Hepatocyte (in vitro differentiated cells): Measurements from ENCODE around the gene KCNJ3. TPM values are rescaled to one million over a fixed set of nuclear protein-coding genes. Genes with fewer than 3 reads are reported as not detected.

ENCODE experiments used
- DNase-seq: peaks from one replicate; pipeline ENCODE4 v3.0.0-alpha.2; 2016; ENCODE audit warnings: low spot score
- H2AFZ ChIP-seq: fragments of 200-600 bp; sonication (generic); 2 replicates; pipeline ENCODE4 v1.6.0; 2016; ENCODE audit warnings: antibody characterized with exemption, mild to moderate bottlenecking
- H3K27ac ChIP-seq: fragments of 200-600 bp; sonication (generic); 2 replicates; pipeline ENCODE4 v1.5.1; 2016; ENCODE audit warnings: mild to moderate bottlenecking
- H3K27me3 ChIP-seq: fragments of 200-600 bp; sonication (generic); 2 replicates; pipeline ENCODE4 v1.6.1; 2016
- H3K36me3 ChIP-seq: fragments of 200-600 bp; sonication (generic); replicated peaks from 2 replicates; pipeline ENCODE4 v1.5.1; 2016; ENCODE audit warnings: low read depth; ENCODE audit not compliant: insufficient read depth
- H3K4me1 ChIP-seq: fragments of 200-600 bp; sonication (generic); 2 replicates; pipeline ENCODE4 v1.5.1; 2016; ENCODE audit warnings: mild to moderate bottlenecking, moderate library complexity; ENCODE audit not compliant: insufficient read depth
- H3K4me2 ChIP-seq: fragments of 200-600 bp; sonication (generic); 2 replicates; pipeline ENCODE4 v1.6.0; 2016
- H3K4me3 ChIP-seq: fragments of 200-600 bp; sonication (generic); 2 replicates; pipeline ENCODE4 v1.5.1; 2016; ENCODE audit warnings: mild to moderate bottlenecking
- H3K79me2 ChIP-seq: fragments of 200-600 bp; sonication (generic); 2 replicates; pipeline ENCODE4 v1.6.0; 2017; ENCODE audit warnings: mild to moderate bottlenecking
- H3K9me2 ChIP-seq: fragments of 200-600 bp; sonication (generic); replicated peaks from 2 replicates; pipeline ENCODE4 v1.6.0; 2017; ENCODE audit warnings: mild to moderate bottlenecking; ENCODE audit not compliant: insufficient read depth
- H3K9me3 ChIP-seq: fragments of 200-600 bp; sonication (generic); 2 replicates; pipeline ENCODE4 v1.5.1; 2016; ENCODE audit warnings: low read depth, mild to moderate bottlenecking
- H4K20me1 ChIP-seq: fragments of 200-600 bp; sonication (generic); 2 replicates; pipeline ENCODE4 v1.6.0; 2016; ENCODE audit warnings: mild to moderate bottlenecking; ENCODE audit not compliant: insufficient read depth, poor library complexity, severe bottlenecking
- EZH2 ChIP-seq: fragments of 200-600 bp; sonication (generic); IDR thresholded peaks from 2 replicates; pipeline ENCODE4 v1.6.1; 2016; ENCODE audit warnings: antibody characterized with exemption, mild to moderate bottlenecking, borderline replicate concordance
- EZH2phosphoT487 ChIP-seq: fragments of 200-600 bp; sonication (generic); IDR thresholded peaks from one replicate; pipeline ENCODE4 v1.6.1; 2018; ENCODE audit warnings: antibody characterized with exemption, mild to moderate bottlenecking, low read depth, moderate library complexity; ENCODE audit not compliant: unreplicated experiment, severe bottlenecking
- WGBS: methylation state at CpG from one replicate; pipeline ENCODE4 v1.1.6; 2016; ENCODE audit warnings: low lambda C conversion rate; ENCODE audit errors: missing lambda C conversion rate; 5-methylcytosine and 5-hydroxymethylcytosine counted together
- polyA plus RNA-seq: library from polyadenylated mRNA; unstranded; fragments of >200 nt; fragmentation: Nextera tagmentation; extraction: Ambion mirVana; gene quantifications from 2 replicates; pipeline ENCODE4 v1.2.1, GENCODE V29; 2016
- total RNA-seq: library from RNA; depleted of rRNA; stranded (reverse); fragments of >200 nt; gene quantifications from 2 replicates; pipeline ENCODE4 v1.2.3, GENCODE V29; 2014
- TF ChIP-seq, protein P1 (sequence below): fragments of 200-600 bp; sonication (generic); IDR thresholded peaks from 2 replicates; pipeline ENCODE4 v1.5.1; 2016; ENCODE audit warnings: antibody characterized with exemption, mild to moderate bottlenecking; ENCODE audit not compliant: poor library complexity

KCNJ3 gene
- total and polyA plus RNA-seq, 2 experiments from 2014 or later: 0.04 to 3.0 TPM

DNA sequence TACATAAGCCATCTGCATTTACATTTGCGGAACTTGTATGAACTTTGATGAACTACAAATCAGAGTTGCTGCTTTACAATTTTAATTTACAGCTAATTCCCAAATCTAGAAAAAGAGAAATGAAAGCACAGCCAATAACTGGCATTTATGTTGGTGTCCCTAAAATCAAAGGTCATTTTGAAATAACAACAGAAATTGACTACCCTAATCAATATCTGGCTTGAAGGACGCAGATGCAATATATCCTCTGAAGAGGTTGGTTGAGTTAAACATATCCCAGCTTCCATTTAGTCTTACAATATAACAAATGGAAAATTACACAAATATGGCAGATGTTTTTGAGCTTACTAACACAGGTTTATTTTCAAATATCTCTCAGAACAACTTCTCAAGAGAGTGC is 177.5 kb downstream of the KCNJ3 start:
- no peak for TF ChIP-seq EZH2phosphoT487

DNA sequence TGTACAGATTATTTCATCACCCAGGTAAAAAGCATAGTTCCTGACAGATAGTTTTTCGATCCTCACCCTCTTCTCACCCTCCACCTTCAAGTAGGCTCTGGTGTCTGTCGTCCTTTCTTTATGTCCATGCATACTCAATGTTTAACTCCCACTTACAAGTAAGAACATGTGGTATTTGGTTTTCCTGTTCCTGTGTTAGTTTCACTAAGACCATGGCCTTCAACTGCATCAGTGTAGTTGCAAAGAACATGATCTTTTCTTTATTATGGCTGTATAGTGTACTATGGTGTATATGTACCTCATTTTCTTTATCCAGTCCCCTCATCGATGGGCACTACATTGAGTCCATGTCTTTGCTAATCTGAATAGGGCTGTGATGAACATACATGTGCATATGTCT is 184.2 kb downstream of the KCNJ3 start:
- 86% methylated on average over 3 of the region's 3 CpGs for WGBS
- H3K36me3 ChIP-seq: no peaks in the 10 kb centered on the region
- no peak for DNase-seq
- no peaks in the 10 kb centered on the region for H3K9me3 ChIP-seq
- H4K20me1 ChIP-seq: no peaks in the 10 kb centered on the region
- no peak overlapping the region for H3K27ac ChIP-seq
- H3K4me3 ChIP-seq: no peak overlapping the region
- H3K27me3 ChIP-seq: no peaks in the 10 kb centered on the region
- H3K79me2 ChIP-seq: no peaks in the 10 kb centered on the region
- no peak overlapping the region for H3K4me2 ChIP-seq
- H3K4me1 ChIP-seq: no peaks in the 10 kb centered on the region
- TF ChIP-seq EZH2: no peak
- no peaks in the 10 kb centered on the region for H3K9me2 ChIP-seq
- no peak overlapping the region for H2AFZ ChIP-seq

More for the DNA sequence above, 177.5 kb downstream of the KCNJ3 start:
- H4K20me1 ChIP-seq: no peaks in the 10 kb centered on the region
- no peaks in the 10 kb centered on the region for H3K4me1 ChIP-seq
- no peak overlapping the region for H3K4me3 ChIP-seq
- no peaks in the 10 kb centered on the region for H3K9me2 ChIP-seq
- H3K9me3 ChIP-seq: no peaks in the 10 kb centered on the region
- H3K36me3 ChIP-seq: no peaks in the 10 kb centered on the region
- H3K79me2 ChIP-seq: no peaks in the 10 kb centered on the region
- no peaks in the 10 kb centered on the region for H3K27me3 ChIP-seq
- no peak overlapping the region for H2AFZ ChIP-seq
- DNase-seq: no peak
- no peak overlapping the region for H3K4me2 ChIP-seq
- 91% methylated on average over 2 of the region's 2 CpGs for WGBS
- no peak overlapping the region for H3K27ac ChIP-seq

DNA sequence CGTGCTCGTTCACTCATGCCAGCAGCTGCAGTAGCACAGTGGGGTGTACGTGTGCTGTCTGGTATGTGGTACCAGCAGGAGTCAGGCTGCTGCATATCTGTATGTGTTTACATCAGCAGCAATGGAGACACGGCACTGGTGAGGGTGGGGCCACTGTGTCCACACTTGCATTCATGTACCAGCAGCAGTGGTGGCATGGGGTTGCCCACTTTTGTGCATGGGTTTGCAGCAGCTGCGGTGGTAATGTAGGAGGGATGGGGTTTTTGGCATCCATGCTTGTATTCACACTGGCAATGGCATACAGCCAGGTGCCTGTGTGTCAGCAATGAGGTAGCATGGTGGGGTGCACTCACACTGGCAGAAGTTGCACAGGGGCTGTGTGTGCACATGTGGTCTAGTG is 187.8 kb downstream of the KCNJ3 start:
- Histone ChIP-seq H3K27me3 (no peaks in the 10 kb centered on the region), H3K9me3 (no peaks in the 10 kb centered on the region), H4K20me1 (no peaks in the 10 kb centered on the region), H3K4me2 (no peak overlapping the region), H3K79me2 (no peaks in the 10 kb centered on the region), H3K9me2 (no peaks in the 10 kb centered on the region), H3K4me3 (no peak overlapping the region), H2AFZ (no peak overlapping the region), H3K4me1 (no peaks in the 10 kb centered on the region), H3K36me3 (no peaks in the 10 kb centered on the region), H3K27ac (no peak overlapping the region)
- no peak for DNase-seq
- TF ChIP-seq EZH2: no peak
- TF ChIP-seq, protein P1, sequence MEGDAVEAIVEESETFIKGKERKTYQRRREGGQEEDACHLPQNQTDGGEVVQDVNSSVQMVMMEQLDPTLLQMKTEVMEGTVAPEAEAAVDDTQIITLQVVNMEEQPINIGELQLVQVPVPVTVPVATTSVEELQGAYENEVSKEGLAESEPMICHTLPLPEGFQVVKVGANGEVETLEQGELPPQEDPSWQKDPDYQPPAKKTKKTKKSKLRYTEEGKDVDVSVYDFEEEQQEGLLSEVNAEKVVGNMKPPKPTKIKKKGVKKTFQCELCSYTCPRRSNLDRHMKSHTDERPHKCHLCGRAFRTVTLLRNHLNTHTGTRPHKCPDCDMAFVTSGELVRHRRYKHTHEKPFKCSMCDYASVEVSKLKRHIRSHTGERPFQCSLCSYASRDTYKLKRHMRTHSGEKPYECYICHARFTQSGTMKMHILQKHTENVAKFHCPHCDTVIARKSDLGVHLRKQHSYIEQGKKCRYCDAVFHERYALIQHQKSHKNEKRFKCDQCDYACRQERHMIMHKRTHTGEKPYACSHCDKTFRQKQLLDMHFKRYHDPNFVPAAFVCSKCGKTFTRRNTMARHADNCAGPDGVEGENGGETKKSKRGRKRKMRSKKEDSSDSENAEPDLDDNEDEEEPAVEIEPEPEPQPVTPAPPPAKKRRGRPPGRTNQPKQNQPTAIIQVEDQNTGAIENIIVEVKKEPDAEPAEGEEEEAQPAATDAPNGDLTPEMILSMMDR: no peak
- no peak for TF ChIP-seq EZH2phosphoT487
- WGBS: 88% methylated on average over 5 of the region's 5 CpGs

DNA sequence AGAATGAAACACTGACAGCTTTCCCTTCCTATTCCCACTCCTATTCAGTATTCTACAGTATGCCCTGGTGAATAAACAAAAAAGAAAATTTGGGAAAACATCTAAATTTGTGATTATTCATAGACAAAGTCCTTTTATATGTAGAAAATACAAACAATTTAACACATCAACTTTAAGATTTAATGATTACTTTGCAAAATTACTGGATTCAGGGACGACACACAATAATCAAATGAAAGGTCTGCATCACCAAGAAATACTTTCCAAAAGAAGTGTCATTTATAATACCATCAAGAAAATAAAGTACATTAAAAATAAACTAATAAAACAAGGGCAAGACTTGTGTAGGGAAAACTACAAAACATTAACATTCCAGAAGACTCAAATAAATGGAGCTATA is 199.8 kb downstream of the KCNJ3 start:
- Histone ChIP-seq H3K27me3 (no peaks in the 10 kb centered on the region), H3K27ac (no peak overlapping the region), H3K4me3 (no peak overlapping the region), H3K36me3 (no peaks in the 10 kb centered on the region), H3K79me2 (no peaks in the 10 kb centered on the region), H4K20me1 (no peaks in the 10 kb centered on the region), H3K4me1 (no peaks in the 10 kb centered on the region), H3K9me3 (no peaks in the 10 kb centered on the region), H2AFZ (no peak overlapping the region), H3K9me2 (no peaks in the 10 kb centered on the region), H3K4me2 (no peak overlapping the region)
- TF ChIP-seq, protein P1: no peak
- TF ChIP-seq EZH2 (no peak), EZH2phosphoT487 (no peak)
- 90% methylated on average over 1 of the region's 1 CpG for WGBS
- DNase-seq: no peak
